Osteoblast (primary cell): Measurements from ENCODE around the gene UGGT2. TPM values are rescaled to one million over a fixed set of nuclear protein-coding genes. Genes with fewer than 3 reads are reported as not detected.
"Not testable (repeated sequence)": the region's sequence is repeated elsewhere in the genome, so short reads cannot be mapped to it uniquely, and the experiment has no call there.

Experiments
- DNase-seq: peaks from one replicate; pipeline ENCODE4 v3.0.0; 2011; ENCODE audit warnings: low spot score, mixed read lengths; ENCODE audit not compliant: insufficient read length; ENCODE audit errors: missing footprints
- H2AFZ ChIP-seq: 2 replicates; pipeline ENCODE4 v1.6.0; 2011; ENCODE audit warnings: mild to moderate bottlenecking, low read length
- H3K27ac ChIP-seq: 2 replicates; pipeline ENCODE4 v1.5.1; 2011; ENCODE audit warnings: mild to moderate bottlenecking, low read depth, low read length, moderate library complexity
- H3K27me3 ChIP-seq: 2 replicates; pipeline ENCODE4 v1.6.0; 2012; ENCODE audit warnings: mild to moderate bottlenecking, control low read depth, inconsistent platforms, low read length, moderate library complexity; ENCODE audit not compliant: insufficient read depth
- H3K36me3 ChIP-seq: 2 replicates; pipeline ENCODE4 v1.5.1; 2011; ENCODE audit warnings: mild to moderate bottlenecking, low read length, control low read depth, moderate library complexity; ENCODE audit not compliant: insufficient read depth
- H3K4me1 ChIP-seq: 2 replicates; pipeline ENCODE4 v1.5.1; 2011; ENCODE audit warnings: mild to moderate bottlenecking, low read length, control low read depth, moderate library complexity; ENCODE audit not compliant: insufficient read depth
- H3K4me2 ChIP-seq: 2 replicates; pipeline ENCODE4 v1.6.0; 2011; ENCODE audit warnings: mild to moderate bottlenecking, low read length; ENCODE audit not compliant: insufficient read depth
- H3K4me3 ChIP-seq: fragments of 200-600 bp; sonication (generic); 3 replicates; pipeline ENCODE4 v1.5.1; 2012; ENCODE audit warnings: mild to moderate bottlenecking, low read length, inconsistent platforms; ENCODE audit not compliant: insufficient read depth
- H3K79me2 ChIP-seq: 2 replicates; pipeline ENCODE4 v1.6.0; 2012; ENCODE audit warnings: mild to moderate bottlenecking, low read length, control low read depth, inconsistent platforms; ENCODE audit not compliant: insufficient read depth
- H3K9me3 ChIP-seq: 2 replicates; pipeline ENCODE4 v1.5.1; 2011; ENCODE audit warnings: low read depth, low read length, control low read depth
- H4K20me1 ChIP-seq: 2 replicates; pipeline ENCODE4 v1.6.0; 2012; ENCODE audit warnings: mild to moderate bottlenecking, low read length, control low read depth; ENCODE audit not compliant: insufficient read depth
- CTCF ChIP-seq: IDR thresholded peaks from 2 replicates; pipeline ENCODE4 v1.5.1; 2011; ENCODE audit warnings: mild to moderate bottlenecking, low read depth, low read length, moderate library complexity; ENCODE audit errors: extremely low read depth
- total RNA-seq: library from RNA; depleted of rRNA; stranded (reverse); fragments of >200 nt; gene quantifications from 2 replicates; pipeline ENCODE4 v1.2.3, GENCODE V29; 2012

The UGGT2 gene
- total RNA-seq, 1 donor: 78.2 TPM

GRCh38 chr13:95783747-95784146, 269.5 kb downstream of the UGGT2 start:
- peak overlapping the region; percentile 36 for H3K4me2 ChIP-seq
- H3K4me1 ChIP-seq: peaks cover 17% of the 10 kb centered on the region
- TF ChIP-seq CTCF: no peak

GRCh38 chr13:95781940-95782339, 271.3 kb downstream of the UGGT2 start:
- not testable (repeated sequence) for DNase-seq, H3K4me3 ChIP-seq, H3K9me3 ChIP-seq, H3K27me3 ChIP-seq, H3K36me3 ChIP-seq, H3K4me2 ChIP-seq, H3K27ac ChIP-seq, H2AFZ ChIP-seq, H4K20me1 ChIP-seq
- Histone ChIP-seq H3K79me2 (peaks cover 17% of the 10 kb centered on the region), H3K4me1 (peaks cover 17% of the 10 kb centered on the region)

More at GRCh38 chr13:95783747-95784146, 269.5 kb downstream of the UGGT2 start:
- Histone ChIP-seq H4K20me1 (peaks cover 10% of the 10 kb centered on the region), H3K27me3 (no peaks in the 10 kb centered on the region), H3K4me3 (no peak overlapping the region), H3K79me2 (peaks cover 17% of the 10 kb centered on the region), H2AFZ (no peak overlapping the region), H3K27ac (peak overlapping the region; percentile 66), H3K9me3 (no peaks in the 10 kb centered on the region), H3K36me3 (peaks cover 3% of the 10 kb centered on the region)
- no peak for DNase-seq

- Histone ChIP-seq H3K27ac (no peak overlapping the region), H3K4me1 (peaks cover 17% of the 10 kb centered on the region), H4K20me1 (peaks cover 10% of the 10 kb centered on the region), H3K27me3 (no peaks in the 10 kb centered on the region), H2AFZ (no peak overlapping the region), H3K79me2 (peaks cover 17% of the 10 kb centered on the region), H3K9me3 (no peaks in the 10 kb centered on the region), H3K36me3 (peaks cover 7% of the 10 kb centered on the region), H3K4me2 (no peak overlapping the region), H3K4me3 (no peak overlapping the region)
- no peak for DNase-seq
- no peak for TF ChIP-seq CTCF
These were observed 272.2 kb downstream of the UGGT2 start for GRCh38 chr13:95781016-95781415.

- no peak overlapping the region for H2AFZ ChIP-seq
- H3K9me3 ChIP-seq: no peaks in the 10 kb centered on the region
- no peak for DNase-seq
- no peaks in the 10 kb centered on the region for H3K27me3 ChIP-seq
- no peak overlapping the region for H3K4me2 ChIP-seq
- H3K36me3 ChIP-seq: peaks cover 7% of the 10 kb centered on the region
- H3K4me1 ChIP-seq: peaks cover 11% of the 10 kb centered on the region
- H3K4me3 ChIP-seq: no peak overlapping the region
- H3K27ac ChIP-seq: no peak overlapping the region
- H3K79me2 ChIP-seq: peaks cover 17% of the 10 kb centered on the region
- H4K20me1 ChIP-seq: peaks cover 10% of the 10 kb centered on the region
- TF ChIP-seq CTCF: no peak
These were observed 273.7 kb downstream of the UGGT2 start for GRCh38 chr13:95779522-95779921.

GRCh38 chr13:95771905-95772304, 281.3 kb downstream of the UGGT2 start:
- no peaks in the 10 kb centered on the region for H3K4me1 ChIP-seq
- H3K4me3 ChIP-seq: no peak overlapping the region
- H4K20me1 ChIP-seq: no peaks in the 10 kb centered on the region
- H3K36me3 ChIP-seq: peaks cover 9% of the 10 kb centered on the region
- H3K4me2 ChIP-seq: no peak overlapping the region
- no peaks in the 10 kb centered on the region for H3K27me3 ChIP-seq
- TF ChIP-seq CTCF: no peak
- no peak overlapping the region for H2AFZ ChIP-seq
- no peak overlapping the region for H3K27ac ChIP-seq
- H3K9me3 ChIP-seq: no peaks in the 10 kb centered on the region
- no peak for DNase-seq
- H3K79me2 ChIP-seq: no peaks in the 10 kb centered on the region
